HepG2 (cell line): ENCODE results near the gene CCDC7. TPM values are rescaled to one million over a fixed set of nuclear protein-coding genes. Genes with fewer than 3 reads are reported as not detected.

Experiments
- ATF7 ChIP-seq, 2 experiments: fragments of 450-650 bp in 1 of 2; sonication (generic) in 1 of 2; formaldehyde crosslinking in 1 of 2; IDR thresholded peaks; 2 replicates each; pipeline versions ENCODE4 v1.4.0 to v1.6.1; 2016 to 2020; ENCODE audit warnings: antibody characterized with exemption in 1 of 2, mild to moderate bottlenecking in 1 of 2, missing genetic modification reagents in 1 of 2
- CREM ChIP-seq, 2 experiments: sonication (generic) in 1 of 2; formaldehyde crosslinking in 1 of 2; IDR thresholded peaks; 2 replicates each; pipeline versions ENCODE4 v1.4.0 to v1.6.1; 2016 to 2020; ENCODE audit warnings: antibody characterized with exemption in 1 of 2, mild to moderate bottlenecking in 1 of 2, missing genetic modification reagents in 1 of 2
- DNMT3B ChIP-seq: conservative IDR thresholded peaks from 2 replicates; pipeline ENCODE4 v1.6.1; 2016; ENCODE audit warnings: missing biosample characterization, control low read depth
- ELF1 ChIP-seq: sonication (generic); formaldehyde crosslinking; IDR thresholded peaks from 2 replicates; pipeline ENCODE4 v1.4.0; 2020; ENCODE audit warnings: missing genetic modification reagents
- ETV6 ChIP-seq: sonication (generic); formaldehyde crosslinking; conservative IDR thresholded peaks from 2 replicates; pipeline ENCODE4 v1.4.0; 2020; ENCODE audit warnings: missing genetic modification reagents
- GMEB1 ChIP-seq: sonication (generic); formaldehyde crosslinking; IDR thresholded peaks from 2 replicates; pipeline ENCODE4 v1.5.1; 2020; ENCODE audit warnings: missing genetic modification reagents, mild to moderate bottlenecking, borderline replicate concordance
- KDM4B ChIP-seq: sonication (generic); formaldehyde crosslinking; IDR thresholded peaks from 2 replicates; pipeline ENCODE4 v1.4.0; 2020; ENCODE audit warnings: missing genetic modification reagents
- KIAA2018 ChIP-seq: sonication (generic); formaldehyde crosslinking; IDR thresholded peaks from 2 replicates; pipeline ENCODE4 v1.5.0; 2020; ENCODE audit warnings: mild to moderate bottlenecking, missing genetic modification reagents, borderline replicate concordance
- KLF12 ChIP-seq: sonication (generic); formaldehyde crosslinking; IDR thresholded peaks from 2 replicates; pipeline ENCODE4 v1.4.0; 2020; ENCODE audit warnings: missing genetic modification reagents, borderline replicate concordance
- MTA1 ChIP-seq: sonication (generic); formaldehyde crosslinking; IDR thresholded peaks from 2 replicates; pipeline ENCODE4 v1.4.0; 2020; ENCODE audit warnings: missing genetic modification reagents, mild to moderate bottlenecking, borderline replicate concordance
- NFE2L2 ChIP-seq: fragments of 150-350 bp; IDR thresholded peaks from 2 replicates; pipeline ENCODE4 v1.6.1; 2014; ENCODE audit warnings: low read length
- POGK ChIP-seq: sonication (generic); formaldehyde crosslinking; conservative IDR thresholded peaks from 2 replicates; pipeline ENCODE4 v1.8.0; 2022; ENCODE audit warnings: mild to moderate bottlenecking, moderate library complexity, missing genetic modification reagents
- SNAPC5 ChIP-seq: sonication (generic); formaldehyde crosslinking; IDR thresholded peaks from 2 replicates; pipeline ENCODE4 v1.8.1; 2023; ENCODE audit warnings: mild to moderate bottlenecking, missing genetic modification reagents, borderline replicate concordance
- ZBTB7B ChIP-seq: sonication (generic); formaldehyde crosslinking; IDR thresholded peaks from 2 replicates; pipeline ENCODE4 v1.4.0; 2020; ENCODE audit warnings: missing genetic modification reagents
- ZNF124 ChIP-seq: sonication (generic); formaldehyde crosslinking; IDR thresholded peaks from 2 replicates; pipeline ENCODE4 v1.4.0; 2020; ENCODE audit warnings: missing genetic modification reagents
- ZNF549 ChIP-seq: sonication (generic); formaldehyde crosslinking; IDR thresholded peaks from 2 replicates; pipeline ENCODE4 v1.5.0; 2020; ENCODE audit warnings: missing genetic modification reagents
- polyA plus RNA-seq, 8 experiments: library from polyadenylated mRNA; depleted of rRNA in 3 of 8; stranded (reverse) in 7 of 8; unstranded in 1 of 8; fragments of >200 nt; fragmentation: Illumina TruSeq in 4 of 8; extraction: Trizol in 4 of 8; gene quantifications; 2 replicates each; pipeline versions ENCODE4 v1.2.1 to v1.2.3, GENCODE V29; 2011 to 2016; ENCODE audit warnings: low read depth in 4 of 8, missing spikeins in 1 of 8, mixed read lengths in 1 of 8; ENCODE audit not compliant: insufficient read depth in 1 of 8
- total RNA-seq, 5 experiments: library from RNA; depleted of rRNA; stranded (reverse); fragments of >200 nt; fragmentation: Illumina TruSeq; extraction: Trizol; gene quantifications; 2 replicates each; pipeline ENCODE4 v1.2.3, GENCODE V29; 2016; ENCODE audit warnings: low read depth in 1 of 5

CCDC7 gene
- total and polyA plus RNA-seq, 2 of the 13 experiments (the other 11 are each of a cell fraction or from before 2014, with no cell fraction given), result 0.40 to 1.8 TPM

GRCh38 chr10:32445740-32446535 lies at the start of gene CCDC7 (continued):
- 0 out of 2 replicates have a peak, but pooled peaks have one; percentile 81 for TF ChIP-seq SNAPC5 (CRISPR knock-in tag)
- no peak for TF ChIP-seq KDM4B (CRISPR knock-in tag)
- no peak for TF ChIP-seq KIAA2018
- TF ChIP-seq GMEB1, result peak; percentile 98
- peak; percentile 73 for TF ChIP-seq ELF1 (CRISPR knock-in tag)
- TF ChIP-seq MTA1 (CRISPR knock-in tag), result peak; percentile 74; the same call in 1 of the 2 replicates
- TF ChIP-seq ZBTB7B, result no peak
- TF ChIP-seq CREM (IDR thresholded peaks at IDR 0.05), result peak; percentile 39; the same call in 1 of the 2 replicates
- TF ChIP-seq CREM (CRISPR knock-in tag; IDR thresholded peaks at IDR 0.05), result no peak
- no peak; the same call in 1 of the 2 replicates for TF ChIP-seq ZNF124 (CRISPR knock-in tag)
- no peak for TF ChIP-seq ZNF549 (CRISPR knock-in tag)
- no peak for TF ChIP-seq ATF7 (IDR thresholded peaks at IDR 0.05)
- TF ChIP-seq ATF7 (CRISPR knock-in tag; IDR thresholded peaks at IDR 0.05), result 0 out of 2 replicates have a peak, but pooled peaks have one; percentile 28
- peak; percentile 50; the same call in 1 of the 2 replicates for TF ChIP-seq ETV6
- peak; percentile 59; the same call in 1 of the 2 replicates for TF ChIP-seq POGK (CRISPR knock-in tag)
- peak; percentile 68; the same call in 1 of the 2 replicates for TF ChIP-seq KLF12 (CRISPR knock-in tag)
- no peak for TF ChIP-seq NFE2L2
- no peak for TF ChIP-seq DNMT3B
